ENCODE measurements around the gene UCP2. TPM values are rescaled to one million over a fixed set of nuclear protein-coding genes. Genes with fewer than 3 reads are reported as not detected.
A peak's percentile ranks its signal among the peaks of the same experiment; 100 is the strongest.

Gene UCP2
- total and polyA plus RNA-seq, 4 donors: 44.7 to 207 (median 139) TPM

GRCh38 chr11:74004759-74005615 lies 22.3 kb upstream of the UCP2 start:
- WGBS, 2 donors: 63 to 66% methylated on average over 11 of the region's 11 CpGs
- Histone ChIP-seq H3K36me3 (ENCODE audit: control insufficient read depth in 4 of 4, insufficient read depth in 4 of 4, low read length in 4 of 4) (peaks cover 12 to 15% (median 12%) of the 10 kb centered on the region in 4 donors), H3K9ac (ENCODE audit: insufficient read depth in 1 of 2, low read length in 2 of 2) (no peak overlapping the region), H3K4me1 (ENCODE audit: control insufficient read depth in 5 of 5, insufficient read depth in 5 of 5, low read length in 5 of 5) (no peaks in the 10 kb centered on the region), H3K4me3 (no peak overlapping the region), H3K27me3 (ENCODE audit: control insufficient read depth in 3 of 3, insufficient read depth in 3 of 3, low read length in 2 of 3) (no peaks in the 10 kb centered on the region), H3K27ac (ENCODE audit: low read depth in 1 of 2, low read length in 1 of 2) (no peak overlapping the region), H3K9me3 (ENCODE audit: control insufficient read depth in 4 of 4, insufficient read depth in 3 of 4, low read length in 3 of 4) (no peaks in the 10 kb centered on the region)
- TF ChIP-seq, protein P1, sequence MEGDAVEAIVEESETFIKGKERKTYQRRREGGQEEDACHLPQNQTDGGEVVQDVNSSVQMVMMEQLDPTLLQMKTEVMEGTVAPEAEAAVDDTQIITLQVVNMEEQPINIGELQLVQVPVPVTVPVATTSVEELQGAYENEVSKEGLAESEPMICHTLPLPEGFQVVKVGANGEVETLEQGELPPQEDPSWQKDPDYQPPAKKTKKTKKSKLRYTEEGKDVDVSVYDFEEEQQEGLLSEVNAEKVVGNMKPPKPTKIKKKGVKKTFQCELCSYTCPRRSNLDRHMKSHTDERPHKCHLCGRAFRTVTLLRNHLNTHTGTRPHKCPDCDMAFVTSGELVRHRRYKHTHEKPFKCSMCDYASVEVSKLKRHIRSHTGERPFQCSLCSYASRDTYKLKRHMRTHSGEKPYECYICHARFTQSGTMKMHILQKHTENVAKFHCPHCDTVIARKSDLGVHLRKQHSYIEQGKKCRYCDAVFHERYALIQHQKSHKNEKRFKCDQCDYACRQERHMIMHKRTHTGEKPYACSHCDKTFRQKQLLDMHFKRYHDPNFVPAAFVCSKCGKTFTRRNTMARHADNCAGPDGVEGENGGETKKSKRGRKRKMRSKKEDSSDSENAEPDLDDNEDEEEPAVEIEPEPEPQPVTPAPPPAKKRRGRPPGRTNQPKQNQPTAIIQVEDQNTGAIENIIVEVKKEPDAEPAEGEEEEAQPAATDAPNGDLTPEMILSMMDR (IDR thresholded peaks at IDR 0.05; ENCODE audit: control extremely low read depth, extremely low read depth): no peak
- DNase-seq (no peak), ATAC-seq (ENCODE audit: insufficient read depth, low FRiP score) (peak; percentile 63)

DNA sequence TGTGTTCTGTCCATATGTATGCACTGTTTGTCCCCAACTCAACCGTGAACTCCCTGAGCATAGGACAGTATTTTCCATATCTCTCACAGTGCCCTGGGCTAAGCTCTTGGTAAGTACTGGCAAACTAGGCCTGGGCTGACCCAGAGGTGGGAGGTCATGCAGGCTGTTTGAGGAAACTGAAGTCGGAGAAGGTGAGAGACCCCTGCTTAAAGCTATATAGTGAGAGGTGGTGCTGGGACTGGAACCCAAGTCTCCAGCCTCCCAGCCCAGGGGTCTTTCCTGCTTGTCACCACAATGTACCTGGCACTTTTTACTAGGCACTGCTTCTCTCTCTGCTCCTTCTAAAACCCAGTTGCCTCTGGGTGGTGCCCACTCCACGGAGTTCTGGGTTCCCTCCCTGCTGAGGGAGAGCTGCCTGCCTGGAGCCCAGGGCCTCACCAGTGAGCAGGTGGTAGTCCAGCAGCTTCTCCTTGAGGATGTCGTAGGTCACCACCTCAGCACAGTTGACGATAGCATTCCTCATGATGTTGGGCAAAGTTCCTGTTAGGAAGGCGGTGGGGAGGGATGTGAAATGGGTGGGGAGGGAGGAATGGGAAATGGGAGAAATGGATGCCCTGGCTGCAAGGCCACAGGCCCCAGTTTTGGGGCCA lies 21.5 kb upstream of the UCP2 start:
- Histone ChIP-seq H3K4me3 (no peak overlapping the region), H3K27me3 (ENCODE audit: control insufficient read depth in 3 of 3, insufficient read depth in 3 of 3, low read length in 2 of 3) (no peaks in the 10 kb centered on the region), H3K4me1 (ENCODE audit: control insufficient read depth in 5 of 5, insufficient read depth in 5 of 5, low read length in 5 of 5) (no peaks in the 10 kb centered on the region), H3K9ac (ENCODE audit: insufficient read depth in 1 of 2, low read length in 2 of 2) (no peak overlapping the region), H3K9me3 (ENCODE audit: control insufficient read depth in 4 of 4, insufficient read depth in 3 of 4, low read length in 3 of 4) (no peaks in the 10 kb centered on the region), H3K36me3 (ENCODE audit: control insufficient read depth in 4 of 4, insufficient read depth in 4 of 4, low read length in 4 of 4) (peaks cover 12 to 15% (median 12%) of the 10 kb centered on the region in 4 donors), H3K27ac (ENCODE audit: low read depth in 1 of 2, low read length in 1 of 2) (no peak overlapping the region)
- 82 to 92% methylated on average over 6 of the region's 6 CpGs for WGBS, 2 donors
- ATAC-seq (ENCODE audit: insufficient read depth, low FRiP score) (no peak), DNase-seq (no peak)
- TF ChIP-seq, protein P1 (IDR thresholded peaks at IDR 0.05; ENCODE audit: control extremely low read depth, extremely low read depth): no peak

GRCh38 chr11:74002832-74003231 lies 20.2 kb upstream of the UCP2 start:
- Histone ChIP-seq H3K27me3 (ENCODE audit: control insufficient read depth in 3 of 3, insufficient read depth in 3 of 3, low read length in 2 of 3) (no peaks in the 10 kb centered on the region), H3K4me3 (no peak overlapping the region), H3K27ac (ENCODE audit: low read depth in 1 of 2, low read length in 1 of 2) (no peak overlapping the region), H3K4me1 (ENCODE audit: control insufficient read depth in 5 of 5, insufficient read depth in 5 of 5, low read length in 5 of 5) (no peaks in the 10 kb centered on the region), H3K36me3 (ENCODE audit: control insufficient read depth in 4 of 4, insufficient read depth in 4 of 4, low read length in 4 of 4) (peaks cover 12 to 15% (median 12%) of the 10 kb centered on the region in 4 donors), H3K9ac (ENCODE audit: insufficient read depth in 1 of 2, low read length in 2 of 2) (no peak overlapping the region), H3K9me3 (ENCODE audit: control insufficient read depth in 4 of 4, insufficient read depth in 3 of 4, low read length in 3 of 4) (no peaks in the 10 kb centered on the region)
- no peak for DNase-seq
- TF ChIP-seq, protein P1 (IDR thresholded peaks at IDR 0.05; ENCODE audit: control extremely low read depth, extremely low read depth): no peak
- no peak for ATAC-seq (ENCODE audit: insufficient read depth, low FRiP score)
- 94 to 96% methylated on average over 4 of the region's 4 CpGs for WGBS, 2 donors
